ENCODE measurements around the gene CDKN2B.

DNA sequence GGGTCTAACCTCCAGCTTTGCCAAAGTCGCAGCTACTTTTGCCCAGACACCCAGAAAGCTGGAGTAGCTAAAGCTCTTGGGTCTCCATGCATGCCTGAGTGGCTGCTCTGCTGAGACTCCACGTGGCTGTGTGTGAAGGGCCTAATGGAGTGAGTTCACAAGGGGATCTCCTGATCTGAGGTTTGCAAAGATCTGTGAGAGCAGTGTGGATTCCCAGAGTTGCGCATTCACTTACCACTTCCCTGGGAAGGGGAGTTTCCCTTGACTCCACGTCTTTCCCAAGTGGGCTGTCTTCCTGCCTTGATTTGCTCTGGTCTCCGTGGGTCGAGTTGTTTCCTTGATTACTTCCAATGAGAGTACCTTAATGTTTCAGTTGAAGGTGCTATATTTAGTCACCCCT is 17.6 kb upstream of the CDKN2B start:
- TF ChIP-seq POLR2AphosphoS5 (IDR thresholded peaks at IDR 0.05; ENCODE audit: low read depth, low read length): no peak
- no peak for TF ChIP-seq TAF1 (IDR thresholded peaks at IDR 0.05; ENCODE audit: borderline replicate concordance, low read depth, low read length)
- TF ChIP-seq POLR2A (IDR thresholded peaks at IDR 0.05; ENCODE audit: low read depth, low read length): no peak
